HepG2 (cell line): ENCODE results near the gene DYNC2I2. TPM values are rescaled to one million over a fixed set of nuclear protein-coding genes. Genes with fewer than 3 reads are reported as not detected.

ENCODE experiments used
- ATAC-seq: fragments of 200-7000 bp; cut with Tn5 transposase; 3 replicates; pipeline ENCODE4 v1.9.1; 2020; ENCODE audit warnings: mild to moderate bottlenecking, moderate library complexity
- BruUV-seq: library from RNA; stranded (reverse); fragments of 400-500 nt; replicated peaks from 2 replicates; lab custom pipeline; 2021; lab: Mats Ljungman, UMichigan
- CTCF ChIA-PET: fragments of 300-600 bp; formaldehyde crosslinking; extraction: SDS; loops from one replicate; lab custom pipeline; 2021; ENCODE audit warnings: low total read pairs, inconsistent platforms, low intra/inter-chr PET ratio; lab: Yijun Ruan, JAX
- POLR2A ChIA-PET: fragments of 350-600 bp; sonication (Branson Sonifier 250); formaldehyde crosslinking; loops from one replicate; lab custom pipeline; 2020; ENCODE audit warnings: antibody characterized with exemption, inconsistent platforms; lab: Yijun Ruan, JAX
- DNase-seq: peaks from one replicate; pipeline ENCODE4 v3.0.0-alpha.2; 2015; ENCODE audit warnings: low spot score
- FAIRE-seq: peaks from 3 replicates; lab custom pipeline; 2011; peaks lifted over from hg19 to GRCh38; lab: Jason Lieb, UNC
- H2AFZ ChIP-seq: one replicate; pipeline ENCODE4 v1.6.1; 2011; ENCODE audit warnings: low read length, inconsistent platforms
- H3K27ac ChIP-seq: fragments of 300-600 bp; 3 replicates; pipeline ENCODE4 v1.8.0; 2011; ENCODE audit warnings: mixed run types, mild to moderate bottlenecking, mixed read lengths, low read length, inconsistent platforms; ENCODE audit not compliant: insufficient read depth; ENCODE audit errors: extremely low read length
- H3K27me3 ChIP-seq, 2 experiments: fragments of 200-600 bp in 1 of 2; 2 replicates in 1 of 2; 3 replicates in 1 of 2; pipeline versions ENCODE4 v1.6.0 to v1.8.0; 2011; ENCODE audit warnings: low read length in 2 of 2, mild to moderate bottlenecking in 2 of 2, moderate library complexity in 2 of 2, inconsistent platforms in 1 of 2; ENCODE audit not compliant: insufficient read depth in 2 of 2, control insufficient read depth in 1 of 2
- H3K36me3 ChIP-seq, 2 experiments: fragments of 200-600 bp in 1 of 2; replicated peaks in 1 of 2; 2 replicates in 1 of 2; 3 replicates in 1 of 2; pipeline versions ENCODE4 v1.5.1 to v1.8.0; 2011; ENCODE audit warnings: low read length in 2 of 2, inconsistent platforms in 1 of 2; ENCODE audit not compliant: insufficient read depth in 2 of 2, control insufficient read depth in 1 of 2
- H3K4me1 ChIP-seq: 2 replicates; pipeline ENCODE4 v1.5.1; 2012; ENCODE audit warnings: low read length, inconsistent platforms; ENCODE audit not compliant: insufficient read depth
- H3K4me2 ChIP-seq: 2 replicates; pipeline ENCODE4 v1.6.0; 2011; ENCODE audit warnings: low read depth, low read length, inconsistent platforms
- H3K4me3 ChIP-seq, 3 experiments: fragments of 200-600 bp in 1 of 3; sonication (generic), shearing (Covaris generic) in 1 of 3; replicated peaks in 1 of 3; 2 replicates each; pipeline ENCODE4 v1.5.1; 2011 to 2016; ENCODE audit warnings: low read length in 3 of 3, inconsistent platforms in 2 of 3, low read depth in 2 of 3, mild to moderate bottlenecking in 2 of 3, control low read depth in 1 of 3, mixed read lengths in 1 of 3; ENCODE audit not compliant: insufficient read depth in 1 of 3
- H3K79me2 ChIP-seq: one replicate; pipeline ENCODE4 v1.6.1; 2011; ENCODE audit warnings: low read length, inconsistent platforms; ENCODE audit not compliant: insufficient read depth
- H3K9ac ChIP-seq: 2 replicates; pipeline ENCODE4 v1.6.0; 2011; ENCODE audit warnings: mild to moderate bottlenecking, low read depth, low read length, inconsistent platforms; ENCODE audit not compliant: insufficient read depth
- H3K9me3 ChIP-seq: 2 replicates; pipeline ENCODE4 v1.5.1; 2012; ENCODE audit warnings: mild to moderate bottlenecking, low read length
- H4K20me1 ChIP-seq: 2 replicates; pipeline ENCODE4 v1.6.0; 2011; ENCODE audit warnings: inconsistent platforms, mild to moderate bottlenecking, low read length, moderate library complexity; ENCODE audit not compliant: insufficient read depth
- HIVEP1 ChIP-seq: sonication (generic); formaldehyde crosslinking; IDR thresholded peaks from 2 replicates; pipeline ENCODE4 v1.4.0; 2020; ENCODE audit warnings: mild to moderate bottlenecking, missing genetic modification reagents
- ZFP91 ChIP-seq: sonication (generic); formaldehyde crosslinking; IDR thresholded peaks from 2 replicates; pipeline ENCODE4 v1.9.0; 2022; ENCODE audit warnings: missing genetic modification reagents, mild to moderate bottlenecking, borderline replicate concordance
- WGBS: methylation state at CpG from one replicate; pipeline ENCODE4 v1.1.6; 2017; ENCODE audit warnings: low lambda C conversion rate; 5-methylcytosine and 5-hydroxymethylcytosine counted together
- in situ Hi-C: cut with HindIII; loops from 2 replicates; pipeline ENCODE4 v1.10.0; 2017; ENCODE audit warnings: low pct_unique_long_range_greater_than_20kb; ENCODE audit not compliant: extremely low pct_ligation_motif_present
- intact Hi-C: fragments of 100-400 bp; cut with micrococcal nuclease; formaldehyde crosslinking; loops from one replicate; pipeline ENCODE4 v1.10.0; 2022; ENCODE audit not compliant: unreplicated experiment
- polyA plus RNA-seq, 8 experiments: library from polyadenylated mRNA; depleted of rRNA in 3 of 8; stranded (reverse) in 7 of 8; unstranded in 1 of 8; fragments of >200 nt; fragmentation: Illumina TruSeq in 4 of 8; extraction: Trizol in 4 of 8; gene quantifications; 2 replicates each; pipeline versions ENCODE4 v1.2.1 to v1.2.3, GENCODE V29; 2011 to 2016; ENCODE audit warnings: low read depth in 4 of 8, missing spikeins in 1 of 8, mixed read lengths in 1 of 8; ENCODE audit not compliant: insufficient read depth in 1 of 8
- total RNA-seq, 5 experiments: library from RNA; depleted of rRNA; stranded (reverse); fragments of >200 nt; fragmentation: Illumina TruSeq; extraction: Trizol; gene quantifications; 2 replicates each; pipeline ENCODE4 v1.2.3, GENCODE V29; 2016; ENCODE audit warnings: low read depth in 1 of 5
- TF ChIP-seq, protein P1 (sequence below): sonication (generic); formaldehyde crosslinking; IDR thresholded peaks from 2 replicates; pipeline ENCODE4 v1.4.0; 2020; ENCODE audit warnings: missing genetic modification reagents
- TF ChIP-seq, protein P2 (sequence below): sonication (generic); formaldehyde crosslinking; IDR thresholded peaks from 2 replicates; pipeline ENCODE4 v1.4.0; 2020; ENCODE audit warnings: missing genetic modification reagents

Gene DYNC2I2
- total and polyA plus RNA-seq, 2 of the 13 experiments (the other 11 are each of a cell fraction or from before 2014, with no cell fraction given): 13.7 to 40.2 TPM

- intact Hi-C loops (no loop called here), in situ Hi-C loops (no loop called here)
- Histone ChIP-seq H3K4me1 (peaks cover 11% of the 10 kb centered on the region), H3K27me3 (no peaks in the 10 kb centered on the region), H3K27ac (no peak overlapping the region), H3K4me3 (no peak overlapping the region), H3K9me3 (no peaks in the 10 kb centered on the region), H3K9ac (no peak overlapping the region), H4K20me1 (no peaks in the 10 kb centered on the region), H2AFZ (no peak overlapping the region), H3K4me2 (no peak overlapping the region), H3K79me2 (no peaks in the 10 kb centered on the region), H3K36me3 (peaks cover 32 to 64% of the 10 kb centered on the region in 2 experiments)
- 0 out of 2 replicates have a peak, but pooled peaks have one; percentile 6 for TF ChIP-seq ZFP91 (CRISPR knock-in tag)
- TF ChIP-seq, protein P1, sequence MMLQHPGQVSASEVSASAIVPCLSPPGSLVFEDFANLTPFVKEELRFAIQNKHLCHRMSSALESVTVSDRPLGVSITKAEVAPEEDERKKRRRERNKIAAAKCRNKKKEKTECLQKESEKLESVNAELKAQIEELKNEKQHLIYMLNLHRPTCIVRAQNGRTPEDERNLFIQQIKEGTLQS: no peak
- ChIA-PET POLR2A (no interaction called here), CTCF (no interaction called here)
- BruUV-seq: no TSS peak
- 96% methylated on average over 10 of the region's 10 CpGs for WGBS
- ATAC-seq (no peak), DNase-seq (no peak), FAIRE-seq (no peak)
Observed at GRCh38 chr9:128629136-128629535, 27.5 kb downstream of the DYNC2I2 start.

DNA sequence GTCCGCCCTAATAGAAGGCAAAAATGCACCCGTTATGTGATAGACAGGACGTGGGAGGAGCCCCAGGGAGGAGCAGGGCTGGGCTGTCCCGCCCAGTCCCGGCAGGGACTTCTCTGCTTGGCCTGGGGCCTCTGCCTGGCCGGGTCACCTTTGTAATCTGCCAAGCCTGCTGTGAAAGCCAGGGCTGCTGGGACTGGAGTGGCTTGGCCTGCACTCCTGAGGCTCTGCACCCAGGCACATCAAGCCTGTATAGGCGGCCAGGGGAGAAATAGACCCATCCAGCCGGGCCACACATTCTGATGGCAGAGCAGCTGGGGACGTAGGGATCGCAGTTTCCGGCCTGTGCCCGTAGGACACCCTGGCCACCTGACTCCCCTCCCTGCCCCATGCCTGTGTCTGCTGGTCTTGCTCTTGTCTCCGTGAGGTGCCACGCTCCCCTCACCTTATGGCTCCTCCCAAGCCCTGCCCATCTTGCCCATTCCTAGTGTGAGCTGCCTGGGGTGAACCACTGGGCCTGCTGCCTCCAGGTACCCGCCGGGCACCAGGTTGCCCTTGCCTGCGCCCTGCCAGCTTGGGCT lies 28.1 kb downstream of the DYNC2I2 start:
- Histone ChIP-seq H3K27ac (no peak overlapping the region), H3K27me3 (no peaks in the 10 kb centered on the region), H3K79me2 (no peaks in the 10 kb centered on the region), H2AFZ (no peak overlapping the region), H3K4me2 (no peak overlapping the region), H4K20me1 (no peaks in the 10 kb centered on the region), H3K4me1 (peaks cover 11% of the 10 kb centered on the region), H3K9ac (no peak overlapping the region), H3K36me3 (peaks cover 33 to 60% of the 10 kb centered on the region in 2 experiments), H3K9me3 (no peaks in the 10 kb centered on the region), H3K4me3 (no peak overlapping the region)
- ChIA-PET CTCF (no interaction called here), POLR2A (no interaction called here)
- 84% methylated on average over 7 of the region's 17 CpGs for WGBS
- BruUV-seq: no TSS peak
- intact Hi-C loops: no loop called here
- no peak for FAIRE-seq
- in situ Hi-C loops: no loop called here
- peak; percentile 23 for DNase-seq
- peak; percentile 74 for ATAC-seq
- TF ChIP-seq, protein P2, sequence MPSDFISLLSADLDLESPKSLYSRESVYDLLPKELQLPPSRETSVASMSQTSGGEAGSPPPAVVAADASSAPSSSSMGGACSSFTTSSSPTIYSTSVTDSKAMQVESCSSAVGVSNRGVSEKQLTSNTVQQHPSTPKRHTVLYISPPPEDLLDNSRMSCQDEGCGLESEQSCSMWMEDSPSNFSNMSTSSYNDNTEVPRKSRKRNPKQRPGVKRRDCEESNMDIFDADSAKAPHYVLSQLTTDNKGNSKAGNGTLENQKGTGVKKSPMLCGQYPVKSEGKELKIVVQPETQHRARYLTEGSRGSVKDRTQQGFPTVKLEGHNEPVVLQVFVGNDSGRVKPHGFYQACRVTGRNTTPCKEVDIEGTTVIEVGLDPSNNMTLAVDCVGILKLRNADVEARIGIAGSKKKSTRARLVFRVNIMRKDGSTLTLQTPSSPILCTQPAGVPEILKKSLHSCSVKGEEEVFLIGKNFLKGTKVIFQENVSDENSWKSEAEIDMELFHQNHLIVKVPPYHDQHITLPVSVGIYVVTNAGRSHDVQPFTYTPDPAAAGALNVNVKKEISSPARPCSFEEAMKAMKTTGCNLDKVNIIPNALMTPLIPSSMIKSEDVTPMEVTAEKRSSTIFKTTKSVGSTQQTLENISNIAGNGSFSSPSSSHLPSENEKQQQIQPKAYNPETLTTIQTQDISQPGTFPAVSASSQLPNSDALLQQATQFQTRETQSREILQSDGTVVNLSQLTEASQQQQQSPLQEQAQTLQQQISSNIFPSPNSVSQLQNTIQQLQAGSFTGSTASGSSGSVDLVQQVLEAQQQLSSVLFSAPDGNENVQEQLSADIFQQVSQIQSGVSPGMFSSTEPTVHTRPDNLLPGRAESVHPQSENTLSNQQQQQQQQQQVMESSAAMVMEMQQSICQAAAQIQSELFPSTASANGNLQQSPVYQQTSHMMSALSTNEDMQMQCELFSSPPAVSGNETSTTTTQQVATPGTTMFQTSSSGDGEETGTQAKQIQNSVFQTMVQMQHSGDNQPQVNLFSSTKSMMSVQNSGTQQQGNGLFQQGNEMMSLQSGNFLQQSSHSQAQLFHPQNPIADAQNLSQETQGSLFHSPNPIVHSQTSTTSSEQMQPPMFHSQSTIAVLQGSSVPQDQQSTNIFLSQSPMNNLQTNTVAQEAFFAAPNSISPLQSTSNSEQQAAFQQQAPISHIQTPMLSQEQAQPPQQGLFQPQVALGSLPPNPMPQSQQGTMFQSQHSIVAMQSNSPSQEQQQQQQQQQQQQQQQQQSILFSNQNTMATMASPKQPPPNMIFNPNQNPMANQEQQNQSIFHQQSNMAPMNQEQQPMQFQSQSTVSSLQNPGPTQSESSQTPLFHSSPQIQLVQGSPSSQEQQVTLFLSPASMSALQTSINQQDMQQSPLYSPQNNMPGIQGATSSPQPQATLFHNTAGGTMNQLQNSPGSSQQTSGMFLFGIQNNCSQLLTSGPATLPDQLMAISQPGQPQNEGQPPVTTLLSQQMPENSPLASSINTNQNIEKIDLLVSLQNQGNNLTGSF (CRISPR knock-in tag): no peak
- TF ChIP-seq HIVEP1 (CRISPR knock-in tag): no peak
